GM21529 (cell line): ENCODE data around the gene C1RL.
"Not testable (repeated sequence)": the region's sequence is repeated elsewhere in the genome, so short reads cannot be mapped to it uniquely, and the experiment has no call there.

ENCODE experiments used
- ATAC-seq: cut with Tn5 transposase; IDR thresholded peaks from one replicate; pipeline ENCODE4 v1.9.1; 2021; ENCODE audit not compliant: unreplicated experiment

The C1RL gene

GRCh38 chr12:7116916-7117315 is 7.9 kb upstream of the C1RL start:
- ATAC-seq, result no peak

GRCh38 chr12:7116196-7116595 is 7.2 kb upstream of the C1RL start:
- ATAC-seq, result no peak

- ATAC-seq, result no peak
Observed at GRCh38 chr12:7114851-7115250, 5.8 kb upstream of the C1RL start.

- no peak for ATAC-seq
Observed at GRCh38 chr12:7114008-7114407, 5.0 kb upstream of the C1RL start.

GRCh38 chr12:7113389-7113871 is 4.4 kb upstream of the C1RL start:
- ATAC-seq, result no peak

- ATAC-seq, result no peak
Observed at GRCh38 chr12:7112041-7112440, 3.0 kb upstream of the C1RL start.

- no peak for ATAC-seq
Observed at GRCh38 chr12:7110661-7111060, 1.6 kb upstream of the C1RL start.

GRCh38 chr12:7109572-7109920 is 532 bp upstream of the C1RL start:
- no peak for ATAC-seq

GRCh38 chr12:7108003-7108795 is 815 bp downstream of the C1RL start:
- peak; percentile 83 for ATAC-seq

- no peak for ATAC-seq
Observed at GRCh38 chr12:7107636-7108002, 1.4 kb downstream of the C1RL start.

GRCh38 chr12:7107181-7107580 is 1.8 kb downstream of the C1RL start:
- ATAC-seq, result not testable (repeated sequence)

GRCh38 chr12:7106082-7106481 is 2.9 kb downstream of the C1RL start:
- no peak for ATAC-seq

GRCh38 chr12:7103837-7104584 is 5.0 kb downstream of the C1RL start:
- no peak for ATAC-seq

GRCh38 chr12:7102582-7102981 is 6.4 kb downstream of the C1RL start:
- no peak for ATAC-seq

- ATAC-seq, result no peak
Observed at GRCh38 chr12:7101694-7102131, 7.3 kb downstream of the C1RL start.

GRCh38 chr12:7101047-7101693 is 7.8 kb downstream of the C1RL start:
- no peak for ATAC-seq

- no peak for ATAC-seq
Observed at GRCh38 chr12:7100239-7100638, 8.8 kb downstream of the C1RL start.

GRCh38 chr12:7099290-7099996 is 9.6 kb downstream of the C1RL start:
- ATAC-seq, result no peak

GRCh38 chr12:7096979-7097378 is 12.0 kb downstream of the C1RL start:
- ATAC-seq, result no peak

- ATAC-seq, result no peak
Observed at GRCh38 chr12:7096006-7096932, 12.7 kb downstream of the C1RL start.
